ENCODE measurements around the gene KIAA1217. TPM values are rescaled to one million over a fixed set of nuclear protein-coding genes. Genes with fewer than 3 reads are reported as not detected.

Gene KIAA1217
- total RNA-seq, 1 donor from 2014 or later: 161 TPM

DNA sequence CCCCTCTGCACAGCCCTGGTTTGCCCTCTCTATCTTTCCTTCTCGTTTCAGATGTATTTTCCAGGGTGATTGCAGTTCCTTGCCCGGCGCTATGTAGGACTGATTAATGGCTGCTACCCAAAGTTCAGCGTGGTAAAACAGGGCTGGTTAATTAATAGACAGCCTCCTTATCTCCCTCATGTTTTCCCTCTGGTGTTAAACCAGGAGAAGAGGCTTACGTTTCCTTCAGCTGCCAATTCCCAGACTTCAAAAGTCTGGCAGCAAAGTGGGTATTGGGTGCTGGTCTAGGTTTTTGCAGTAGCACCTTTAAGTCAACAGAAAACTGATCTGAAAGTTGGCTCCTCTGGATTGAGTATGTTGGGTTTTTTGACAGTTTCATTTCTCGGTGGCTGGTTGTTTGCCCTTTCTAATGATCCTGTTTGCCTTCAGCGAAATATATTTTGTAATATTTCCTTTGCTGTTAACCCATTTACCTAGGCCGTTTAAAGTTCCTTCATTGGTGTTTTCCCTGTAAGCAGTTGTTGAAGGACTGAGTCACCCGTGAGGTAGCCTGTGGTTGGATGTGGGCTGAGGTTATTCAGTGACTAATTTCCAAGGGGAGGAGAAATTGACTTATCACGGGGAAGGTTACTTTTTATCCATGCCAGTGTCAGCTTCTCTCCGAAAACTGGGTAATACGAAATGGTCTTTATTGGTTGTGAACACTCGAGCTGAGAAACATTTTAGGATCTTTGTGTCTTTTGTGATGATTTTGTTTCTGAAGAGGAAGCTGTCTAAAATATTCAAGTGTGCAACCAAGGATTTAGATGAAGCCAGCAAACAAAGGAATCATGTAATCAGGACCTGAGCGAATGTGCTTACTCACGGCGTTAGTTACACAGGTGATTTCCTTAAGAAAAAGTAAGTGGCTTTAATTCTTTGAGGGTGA is 257.2 kb downstream of the KIAA1217 start:
- H3K4me3 Mint-ChIP-seq: no peak overlapping the region
- no peaks in the 10 kb centered on the region for H3K27me3 Mint-ChIP-seq (ENCODE audit: low read depth)

DNA sequence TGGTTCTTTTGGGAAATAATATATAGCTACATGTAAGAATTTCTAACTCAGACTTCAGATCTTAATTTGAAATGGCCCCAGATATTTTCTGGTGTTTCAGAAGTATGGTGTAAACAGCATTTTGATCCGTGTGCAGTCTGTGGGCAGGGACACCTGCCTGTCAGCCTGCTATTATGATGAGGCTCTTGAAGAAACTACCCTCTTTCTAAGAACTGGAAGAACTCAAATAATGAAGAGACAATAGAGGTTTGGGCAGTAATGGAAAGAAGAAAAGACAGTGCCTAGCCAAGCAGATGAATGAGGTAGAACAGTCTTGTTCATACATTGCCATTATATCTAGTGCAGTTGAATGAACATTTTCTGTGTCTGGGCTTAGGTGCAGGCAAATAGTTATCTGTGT is 258.2 kb downstream of the KIAA1217 start:
- Mint-ChIP-seq H3K36me3 (peaks cover 18% of the 10 kb centered on the region), H3K27ac (peak overlapping the region; percentile 61)

More for the DNA sequence above, 257.2 kb downstream of the KIAA1217 start:
- TF ChIP-seq, protein P1, sequence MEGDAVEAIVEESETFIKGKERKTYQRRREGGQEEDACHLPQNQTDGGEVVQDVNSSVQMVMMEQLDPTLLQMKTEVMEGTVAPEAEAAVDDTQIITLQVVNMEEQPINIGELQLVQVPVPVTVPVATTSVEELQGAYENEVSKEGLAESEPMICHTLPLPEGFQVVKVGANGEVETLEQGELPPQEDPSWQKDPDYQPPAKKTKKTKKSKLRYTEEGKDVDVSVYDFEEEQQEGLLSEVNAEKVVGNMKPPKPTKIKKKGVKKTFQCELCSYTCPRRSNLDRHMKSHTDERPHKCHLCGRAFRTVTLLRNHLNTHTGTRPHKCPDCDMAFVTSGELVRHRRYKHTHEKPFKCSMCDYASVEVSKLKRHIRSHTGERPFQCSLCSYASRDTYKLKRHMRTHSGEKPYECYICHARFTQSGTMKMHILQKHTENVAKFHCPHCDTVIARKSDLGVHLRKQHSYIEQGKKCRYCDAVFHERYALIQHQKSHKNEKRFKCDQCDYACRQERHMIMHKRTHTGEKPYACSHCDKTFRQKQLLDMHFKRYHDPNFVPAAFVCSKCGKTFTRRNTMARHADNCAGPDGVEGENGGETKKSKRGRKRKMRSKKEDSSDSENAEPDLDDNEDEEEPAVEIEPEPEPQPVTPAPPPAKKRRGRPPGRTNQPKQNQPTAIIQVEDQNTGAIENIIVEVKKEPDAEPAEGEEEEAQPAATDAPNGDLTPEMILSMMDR (IDR thresholded peaks at IDR 0.05; ENCODE audit: unreplicated experiment): no peak
- DNase-seq (ENCODE audit: low spot score in 2 of 2, unreplicated experiment in 2 of 2): no peak
- H3K4me1 Mint-ChIP-seq: peaks cover 47% of the 10 kb centered on the region
- H3K36me3 Mint-ChIP-seq: peaks cover 15% of the 10 kb centered on the region
- H3K27ac Mint-ChIP-seq: peak overlapping the region; percentile 75
- no peaks in the 10 kb centered on the region for H3K9me3 Mint-ChIP-seq

DNA sequence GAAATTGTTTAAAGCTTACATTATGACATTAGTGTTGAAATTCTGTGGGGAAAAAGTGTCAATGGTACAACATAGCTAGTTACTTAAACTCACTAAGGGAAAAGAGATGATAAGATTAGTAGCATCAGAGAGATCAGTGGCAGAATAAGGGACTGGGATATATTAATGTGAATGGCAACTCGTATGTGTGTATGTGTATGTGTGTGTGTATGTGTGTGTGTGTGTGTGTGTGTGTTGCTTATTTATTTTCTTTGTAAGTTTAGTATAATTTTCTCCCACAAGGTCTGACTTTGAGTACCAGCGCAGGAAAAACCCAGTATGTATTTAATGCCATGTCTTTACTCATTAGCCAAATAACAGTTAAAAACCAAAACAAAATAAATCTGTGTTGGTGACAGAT is 258.7 kb downstream of the KIAA1217 start:
- H3K4me3 Mint-ChIP-seq: no peak overlapping the region
- H3K27me3 Mint-ChIP-seq (ENCODE audit: low read depth): no peaks in the 10 kb centered on the region

More for the DNA sequence above, 258.2 kb downstream of the KIAA1217 start:
- DNase-seq (ENCODE audit: low spot score in 2 of 2, unreplicated experiment in 2 of 2): no peak
- Mint-ChIP-seq H3K9me3 (no peaks in the 10 kb centered on the region), H3K27me3 (ENCODE audit: low read depth) (no peaks in the 10 kb centered on the region), H3K4me1 (peaks cover 47% of the 10 kb centered on the region), H3K4me3 (no peak overlapping the region)
- TF ChIP-seq, protein P1 (IDR thresholded peaks at IDR 0.05; ENCODE audit: unreplicated experiment): no peak

DNA sequence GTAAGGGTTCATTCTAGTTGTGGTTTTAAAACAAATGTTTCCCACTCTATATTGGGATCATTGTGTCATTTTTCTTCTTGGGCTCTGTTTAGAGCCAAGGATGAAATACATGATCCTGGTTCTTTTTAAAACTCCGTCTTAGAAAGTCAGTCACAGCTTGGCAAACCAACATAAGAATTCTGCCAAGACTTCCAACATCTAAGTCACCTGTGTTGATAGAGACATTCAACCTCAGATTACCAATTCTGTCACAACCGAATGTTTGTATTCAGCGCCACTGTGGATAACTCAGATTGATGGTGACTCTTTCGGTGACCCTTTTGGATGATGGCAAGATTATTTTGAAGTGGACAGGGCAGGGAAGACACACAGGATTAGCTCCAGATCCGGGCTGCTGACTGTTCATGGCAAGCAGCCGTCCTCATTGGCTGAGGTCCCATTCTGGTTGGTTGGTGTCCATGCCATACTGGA is 259.4 kb downstream of the KIAA1217 start:
- peaks cover 8% of the 10 kb centered on the region for H3K9me3 Mint-ChIP-seq
- no peak overlapping the region for H3K4me3 Mint-ChIP-seq
- no peaks in the 10 kb centered on the region for H3K27me3 Mint-ChIP-seq (ENCODE audit: low read depth)
- peaks cover 30% of the 10 kb centered on the region for H3K36me3 Mint-ChIP-seq
- peaks cover 39% of the 10 kb centered on the region for H3K4me1 Mint-ChIP-seq
- H3K27ac Mint-ChIP-seq: peak overlapping the region; percentile 5
- DNase-seq (ENCODE audit: low spot score in 2 of 2, unreplicated experiment in 2 of 2): no peak
- TF ChIP-seq, protein P1 (IDR thresholded peaks at IDR 0.05; ENCODE audit: unreplicated experiment): no peak

More for the DNA sequence above, 258.7 kb downstream of the KIAA1217 start:
- peaks cover 45% of the 10 kb centered on the region for H3K4me1 Mint-ChIP-seq
- no peak for DNase-seq (ENCODE audit: low spot score in 2 of 2, unreplicated experiment in 2 of 2)
- H3K27ac Mint-ChIP-seq: no peak overlapping the region
- peaks cover under 1% of the 10 kb centered on the region for H3K9me3 Mint-ChIP-seq
- H3K36me3 Mint-ChIP-seq: peaks cover 23% of the 10 kb centered on the region
- TF ChIP-seq, protein P1 (IDR thresholded peaks at IDR 0.05; ENCODE audit: unreplicated experiment): no peak

DNA sequence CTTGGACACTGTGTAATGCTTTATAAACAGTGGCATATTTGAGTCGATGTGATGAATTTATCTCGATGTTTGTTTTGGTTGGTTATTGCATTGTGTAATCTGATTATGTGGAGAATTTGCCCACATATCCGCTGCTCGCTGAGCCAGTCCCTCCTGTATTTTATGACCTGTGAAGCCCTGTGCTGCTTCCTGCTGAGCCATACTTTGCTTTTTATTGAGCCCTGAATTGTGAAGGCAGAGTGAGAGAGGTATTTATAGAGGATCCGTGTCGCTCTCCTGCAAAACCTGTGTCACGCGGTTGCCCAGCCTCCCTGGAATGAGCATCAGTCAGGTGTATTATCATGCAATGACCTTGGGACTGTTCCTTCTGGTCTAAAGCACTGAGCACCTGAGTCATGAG is 261.1 kb downstream of the KIAA1217 start:
- H3K27me3 Mint-ChIP-seq (ENCODE audit: low read depth): no peaks in the 10 kb centered on the region
- no peak for DNase-seq (ENCODE audit: low spot score in 2 of 2, unreplicated experiment in 2 of 2)
- peaks cover 46% of the 10 kb centered on the region for H3K36me3 Mint-ChIP-seq
- TF ChIP-seq, protein P1 (IDR thresholded peaks at IDR 0.05; ENCODE audit: unreplicated experiment): no peak
- H3K4me3 Mint-ChIP-seq: no peak overlapping the region
- peaks cover 23% of the 10 kb centered on the region for H3K4me1 Mint-ChIP-seq
- peaks cover 10% of the 10 kb centered on the region for H3K9me3 Mint-ChIP-seq
- peak overlapping the region; percentile 37 for H3K27ac Mint-ChIP-seq
